ENCODE data around the gene ST6GALNAC5.

DNA sequence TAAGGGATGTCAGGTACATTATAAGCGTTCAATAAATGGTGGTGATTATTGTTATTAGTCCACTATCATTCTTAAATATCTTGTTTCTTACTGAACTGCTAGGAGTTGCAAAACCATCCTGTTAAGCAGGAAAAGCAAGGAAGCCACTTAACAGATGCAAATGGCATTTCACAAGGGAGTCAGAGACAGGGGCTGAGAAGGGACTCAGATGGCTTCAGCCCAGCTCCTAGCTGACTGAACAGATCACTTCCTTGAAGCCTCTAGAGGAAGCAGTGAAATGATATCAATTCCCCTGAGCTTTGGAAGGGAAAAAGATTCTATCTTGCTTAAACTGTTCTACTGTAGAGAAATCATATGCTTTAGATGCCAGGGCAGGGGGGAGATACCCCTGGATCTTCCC, 151.5 kb downstream of the ST6GALNAC5 start:
- TF ChIP-seq POLR2AphosphoS5 (IDR thresholded peaks at IDR 0.05; ENCODE audit: low read depth): no peak
- TF ChIP-seq, protein P1, sequence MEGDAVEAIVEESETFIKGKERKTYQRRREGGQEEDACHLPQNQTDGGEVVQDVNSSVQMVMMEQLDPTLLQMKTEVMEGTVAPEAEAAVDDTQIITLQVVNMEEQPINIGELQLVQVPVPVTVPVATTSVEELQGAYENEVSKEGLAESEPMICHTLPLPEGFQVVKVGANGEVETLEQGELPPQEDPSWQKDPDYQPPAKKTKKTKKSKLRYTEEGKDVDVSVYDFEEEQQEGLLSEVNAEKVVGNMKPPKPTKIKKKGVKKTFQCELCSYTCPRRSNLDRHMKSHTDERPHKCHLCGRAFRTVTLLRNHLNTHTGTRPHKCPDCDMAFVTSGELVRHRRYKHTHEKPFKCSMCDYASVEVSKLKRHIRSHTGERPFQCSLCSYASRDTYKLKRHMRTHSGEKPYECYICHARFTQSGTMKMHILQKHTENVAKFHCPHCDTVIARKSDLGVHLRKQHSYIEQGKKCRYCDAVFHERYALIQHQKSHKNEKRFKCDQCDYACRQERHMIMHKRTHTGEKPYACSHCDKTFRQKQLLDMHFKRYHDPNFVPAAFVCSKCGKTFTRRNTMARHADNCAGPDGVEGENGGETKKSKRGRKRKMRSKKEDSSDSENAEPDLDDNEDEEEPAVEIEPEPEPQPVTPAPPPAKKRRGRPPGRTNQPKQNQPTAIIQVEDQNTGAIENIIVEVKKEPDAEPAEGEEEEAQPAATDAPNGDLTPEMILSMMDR (conservative IDR thresholded peaks at IDR 0.05; ENCODE audit: low read depth in 2 of 2): no peak
